Measurements from ENCODE around the gene SIK2. TPM values are rescaled to one million over a fixed set of nuclear protein-coding genes. Genes with fewer than 3 reads are reported as not detected.
A peak's percentile ranks its signal among the peaks of the same experiment; 100 is the strongest.

SIK2 gene
- total RNA-seq, 1 donor from 2014 or later, result 16.3 TPM

GRCh38 chr11:111598148-111598547, 4.1 kb upstream of the SIK2 start:
- intact Hi-C loops (cut with micrococcal nuclease), result no loop called here
- Histone ChIP-seq H3K4me3 (peak overlapping the region; percentile 23), H3K27me3 (ENCODE audit: low read depth) (no peaks in the 10 kb centered on the region), H3K9me3 (replicated peaks) (no peaks in the 10 kb centered on the region), H3K36me3 (no peaks in the 10 kb centered on the region), H3K27ac (replicated peaks) (no peak overlapping the region), H3K4me1 (peaks cover 24% of the 10 kb centered on the region)
- no peak for DNase-seq
- TF ChIP-seq CTCF (IDR thresholded peaks at IDR 0.05; ENCODE audit: borderline replicate concordance), result no peak

GRCh38 chr11:111598559-111598958, 3.7 kb upstream of the SIK2 start:
- H3K4me1 ChIP-seq, result peaks cover 28% of the 10 kb centered on the region
- H3K27ac ChIP-seq (replicated peaks), result no peak overlapping the region

GRCh38 chr11:111601636-111601978, 642 bp upstream of the SIK2 start:
- Histone ChIP-seq H3K9me3 (replicated peaks) (no peaks in the 10 kb centered on the region), H3K4me1 (peaks cover 59% of the 10 kb centered on the region), H3K27ac (replicated peaks) (peak overlapping the region; percentile 95), H3K27me3 (ENCODE audit: low read depth) (no peaks in the 10 kb centered on the region), H3K36me3 (no peaks in the 10 kb centered on the region), H3K4me3 (peak overlapping the region; percentile 84)
- DNase-seq, result no peak
- intact Hi-C loops (cut with micrococcal nuclease), result loop anchor here (5.0 kb wide), 1 partner anchor 176 kb away; no protein-coding TSS in a partner anchor
- no peak for TF ChIP-seq CTCF (IDR thresholded peaks at IDR 0.05; ENCODE audit: borderline replicate concordance)

More at GRCh38 chr11:111598559-111598958, 3.7 kb upstream of the SIK2 start:
- no peak overlapping the region for H3K4me3 ChIP-seq
- no peaks in the 10 kb centered on the region for H3K9me3 ChIP-seq (replicated peaks)
- no peaks in the 10 kb centered on the region for H3K36me3 ChIP-seq
- intact Hi-C loops (cut with micrococcal nuclease), result no loop called here
- H3K27me3 ChIP-seq (ENCODE audit: low read depth), result no peaks in the 10 kb centered on the region
- no peak for TF ChIP-seq CTCF (IDR thresholded peaks at IDR 0.05; ENCODE audit: borderline replicate concordance)
- no peak for DNase-seq

- TF ChIP-seq CTCF (IDR thresholded peaks at IDR 0.05; ENCODE audit: borderline replicate concordance), result no peak
Measured at GRCh38 chr11:111602865-111603610, 789 bp downstream of the SIK2 start.

GRCh38 chr11:111603611-111604130, 1.4 kb downstream of the SIK2 start:
- H3K27me3 ChIP-seq (ENCODE audit: low read depth), result no peaks in the 10 kb centered on the region
- peak overlapping the region; percentile 84 for H3K4me3 ChIP-seq
- no peaks in the 10 kb centered on the region for H3K9me3 ChIP-seq (replicated peaks)
- peaks cover 62% of the 10 kb centered on the region for H3K4me1 ChIP-seq
- peak overlapping the region; percentile 95 for H3K27ac ChIP-seq (replicated peaks)
- intact Hi-C loops (cut with micrococcal nuclease), result loop anchor here (5.0 kb wide), 1 partner anchor 174 kb away; no protein-coding TSS in a partner anchor
- no peak for TF ChIP-seq CTCF (IDR thresholded peaks at IDR 0.05; ENCODE audit: borderline replicate concordance)
- no peaks in the 10 kb centered on the region for H3K36me3 ChIP-seq
- no peak for DNase-seq

More at GRCh38 chr11:111602865-111603610, 789 bp downstream of the SIK2 start:
- Histone ChIP-seq H3K4me1 (peaks cover 62% of the 10 kb centered on the region), H3K36me3 (no peaks in the 10 kb centered on the region), H3K9me3 (replicated peaks) (no peaks in the 10 kb centered on the region), H3K4me3 (peak overlapping the region; percentile 84), H3K27me3 (ENCODE audit: low read depth) (no peaks in the 10 kb centered on the region), H3K27ac (replicated peaks) (peak overlapping the region; percentile 95)
- no peak for DNase-seq
- intact Hi-C loops (cut with micrococcal nuclease), result loop anchor here (5.0 kb wide), 1 partner anchor 174 kb away; no protein-coding TSS in a partner anchor
